ENCODE results near the gene BAZ1B. TPM values are rescaled to one million over a fixed set of nuclear protein-coding genes. Genes with fewer than 3 reads are reported as not detected.
"Not testable (repeated sequence)": the region's sequence is repeated elsewhere in the genome, so short reads cannot be mapped to it uniquely, and the experiment has no call there.

BAZ1B gene
- total and polyA plus RNA-seq, 4 experiments from 2014 or later: 5.8 to 78.6 (median 52.2) TPM

DNA sequence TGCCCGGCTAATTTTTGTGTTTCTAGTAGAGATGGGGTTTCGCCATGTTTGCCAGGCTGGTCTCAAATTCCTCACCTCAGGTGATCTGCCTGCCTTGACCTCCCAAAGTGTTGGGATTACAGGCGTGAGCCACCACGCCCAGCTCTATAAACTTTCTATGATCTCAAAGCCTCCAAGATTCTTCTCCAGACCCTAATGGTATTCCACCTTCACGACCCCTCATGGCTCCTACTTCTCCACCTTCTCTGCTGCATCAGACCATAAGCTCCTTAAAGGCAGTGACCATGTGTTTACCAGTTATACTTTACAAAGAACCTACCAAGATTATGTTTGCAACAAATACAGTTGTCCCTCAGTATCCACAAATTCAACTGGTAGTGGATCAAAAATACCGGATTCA is 10.1 kb upstream of the BAZ1B start:
- no peaks in the 10 kb centered on the region for H3K27me3 ChIP-seq (ENCODE audit: insufficient read depth, low read length)
- peaks cover 15% of the 10 kb centered on the region for H3K36me3 ChIP-seq (ENCODE audit: insufficient read depth, low read length)
- Mint-ChIP-seq H3K27ac (peak overlapping the region in 1 of 7 donors; percentile 42), H3K36me3 (peaks cover 14 to 18% of the 10 kb centered on the region in 2 donors), H3K4me3 (no peak overlapping the region), H3K4me1 (peaks cover 6 to 12% (median 8%) of the 10 kb centered on the region in 4 donors), H3K27me3 (no peaks in the 10 kb centered on the region), H3K9me3 (peaks cover 0 to 2% (median 0%) of the 10 kb centered on the region in 8 donors)
- H3K4me1 ChIP-seq (ENCODE audit: insufficient read depth, low read length): peaks cover 5% of the 10 kb centered on the region
- H3K4me3 ChIP-seq (ENCODE audit: low read length in 2 of 2): no peak overlapping the region
- H3K9me3 ChIP-seq (ENCODE audit: control insufficient read depth in 1 of 2, low read length in 2 of 2): no peaks in the 10 kb centered on the region
- H3K27ac ChIP-seq (ENCODE audit: low read depth, low read length): no peak overlapping the region
- intact Hi-C loops (cut with micrococcal nuclease): no loop called here
- CTCF ChIA-PET (ENCODE audit: partially characterized antibody): interaction anchor here (0.6 to 1.5 kb wide), 2 partner anchors 14 to 49 kb away, joined by 3 read pairs; no protein-coding TSS in a partner anchor
- POLR2A ChIA-PET (ENCODE audit: partially characterized antibody): no interaction called here
- DNase-seq: no peak

DNA sequence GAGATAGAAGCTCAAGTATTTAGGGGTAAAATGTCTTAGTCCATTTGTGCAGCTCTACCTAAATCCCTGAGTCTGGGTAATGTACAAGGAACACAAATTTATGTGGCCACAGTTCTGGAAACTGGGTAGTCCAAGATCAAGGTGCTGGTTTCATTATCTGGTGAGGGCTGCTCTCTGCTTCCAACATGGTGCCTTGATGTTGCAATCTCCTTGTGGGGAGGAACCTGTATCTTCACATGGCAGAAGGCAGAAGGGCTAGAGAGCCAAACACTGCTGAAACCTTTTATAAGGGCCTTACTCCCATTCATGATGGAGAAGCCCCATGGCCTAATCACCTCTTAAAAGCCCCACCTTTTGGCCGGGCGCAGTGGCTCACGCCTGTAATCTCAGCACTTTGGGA is 8.7 kb upstream of the BAZ1B start:
- Histone ChIP-seq H3K9me3 (ENCODE audit: control insufficient read depth in 1 of 2, low read length in 2 of 2) (no peaks in the 10 kb centered on the region), H3K36me3 (ENCODE audit: insufficient read depth, low read length) (peaks cover 4% of the 10 kb centered on the region), H3K27me3 (ENCODE audit: insufficient read depth, low read length) (no peaks in the 10 kb centered on the region), H3K4me3 (ENCODE audit: low read length in 2 of 2) (no peak overlapping the region), H3K4me1 (ENCODE audit: insufficient read depth, low read length) (peaks cover 17% of the 10 kb centered on the region), H3K27ac (ENCODE audit: low read depth, low read length) (no peak overlapping the region)
- ChIA-PET POLR2A (ENCODE audit: partially characterized antibody) (no interaction called here), CTCF (ENCODE audit: partially characterized antibody) (interaction anchor here (1.2 to 1.5 kb wide), 2 partner anchors 9 to 15 kb away, joined by 3 read pairs; partner anchors contain the start of gene BAZ1B)
- H3K27me3 Mint-ChIP-seq: no peaks in the 10 kb centered on the region
- H3K4me1 Mint-ChIP-seq: peaks cover 11 to 20% (median 14%) of the 10 kb centered on the region in 4 donors
- peaks cover 0 to 2% (median 0%) of the 10 kb centered on the region in 8 donors for H3K9me3 Mint-ChIP-seq
- no peak for DNase-seq
- H3K27ac Mint-ChIP-seq: no peak overlapping the region
- no peak overlapping the region for H3K4me3 Mint-ChIP-seq
- H3K36me3 Mint-ChIP-seq: peaks cover 4 to 6% of the 10 kb centered on the region in 2 donors
- intact Hi-C loops (cut with micrococcal nuclease): no loop called here

DNA sequence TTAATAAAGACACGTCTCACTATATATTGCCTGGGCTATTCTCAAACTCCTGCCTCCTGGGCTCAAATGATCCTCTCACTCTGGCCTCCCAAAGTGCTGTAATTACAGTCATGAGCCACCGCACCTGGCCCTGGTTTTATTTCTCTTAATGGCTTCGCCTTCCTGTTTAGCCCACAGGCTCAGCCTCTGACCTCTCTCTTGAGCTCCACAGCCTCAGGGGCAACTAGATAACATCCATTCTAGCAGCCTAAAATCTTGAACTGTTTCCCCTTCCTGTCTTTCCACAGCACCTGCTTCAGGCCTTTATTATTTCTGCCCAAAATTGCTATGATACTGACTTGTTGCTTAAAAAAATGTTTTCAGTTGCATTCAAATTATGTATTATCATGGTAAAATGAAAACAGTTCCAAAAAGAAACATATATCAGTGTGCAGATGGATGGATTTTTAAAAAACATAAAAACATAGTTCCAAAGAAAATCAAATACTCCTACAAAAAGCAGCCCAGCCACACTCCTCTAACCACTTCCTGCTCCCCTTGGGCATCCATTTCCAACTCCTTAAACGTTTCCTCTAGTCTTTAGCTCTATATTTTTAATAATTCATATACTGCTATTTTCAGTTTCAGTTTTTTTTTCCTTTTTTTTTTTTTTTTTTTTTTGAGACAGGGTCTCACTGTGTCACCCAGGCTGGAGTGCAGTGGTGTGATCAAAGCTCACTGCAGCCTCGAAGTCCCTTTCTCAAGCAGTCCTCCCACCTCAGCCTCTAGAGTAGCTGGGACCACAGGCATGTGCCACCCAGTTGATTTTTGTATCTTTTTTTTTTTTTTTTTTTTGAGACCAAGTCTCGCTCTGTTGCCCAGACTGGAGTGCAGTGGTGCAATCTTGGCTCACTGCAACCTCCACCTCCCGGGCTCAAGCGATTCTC is 5.1 kb upstream of the BAZ1B start:
- H3K27ac ChIP-seq (ENCODE audit: low read depth, low read length): no peak overlapping the region
- H3K27me3 ChIP-seq (ENCODE audit: insufficient read depth, low read length): no peaks in the 10 kb centered on the region
- Mint-ChIP-seq H3K27me3 (peaks cover 0 to 2% of the 10 kb centered on the region in 2 donors), H3K36me3 (peaks cover under 1 to 3% of the 10 kb centered on the region in 2 donors), H3K9me3 (peaks cover 0 to 2% (median 0%) of the 10 kb centered on the region in 8 donors), H3K4me3 (peak overlapping the region in 7 of 8 donors; percentile 32 to 69 (median 56)), H3K27ac (peak overlapping the region; percentile 69 to 92 (median 84)), H3K4me1 (peaks cover 27 to 45% (median 33%) of the 10 kb centered on the region in 4 donors)
- H3K4me1 ChIP-seq (ENCODE audit: insufficient read depth, low read length): peaks cover 41% of the 10 kb centered on the region
- H3K4me3 ChIP-seq (ENCODE audit: low read length in 2 of 2): no peak overlapping the region
- CTCF ChIA-PET (ENCODE audit: partially characterized antibody): interaction anchor here (0.7 to 1.6 kb wide), 2 partner anchors 21 to 174 kb away, joined by 3 to 4 read pairs; no protein-coding TSS in a partner anchor
- no peak for DNase-seq
- POLR2A ChIA-PET (ENCODE audit: partially characterized antibody): interaction anchor here (0.9 to 2.6 kb wide), 4 partner anchors 21 to 51 kb away, joined by 3 to 17 read pairs (median 4); partner anchors contain the start of genes BCL7B and TBL2
- no peaks in the 10 kb centered on the region for H3K9me3 ChIP-seq (ENCODE audit: control insufficient read depth in 1 of 2, low read length in 2 of 2)
- no peaks in the 10 kb centered on the region for H3K36me3 ChIP-seq (ENCODE audit: insufficient read depth, low read length)
- intact Hi-C loops (cut with micrococcal nuclease): no loop called here

DNA sequence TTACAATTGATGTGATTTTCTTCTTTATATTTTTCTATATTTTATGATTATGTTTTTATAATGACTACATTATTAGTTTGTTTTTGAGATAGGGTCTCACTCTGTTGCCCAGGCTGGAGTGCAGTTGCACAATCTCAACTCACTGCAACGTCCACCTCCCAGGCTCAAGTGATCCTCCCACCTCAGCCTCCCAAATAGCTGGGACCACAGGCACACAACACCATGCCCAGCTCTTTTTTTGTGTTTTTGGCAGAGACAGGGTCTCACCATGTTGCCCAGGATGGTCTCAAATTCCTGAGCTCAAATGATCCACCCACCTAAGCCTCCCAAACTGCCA is 4.0 kb upstream of the BAZ1B start:
- H3K27me3 Mint-ChIP-seq; H3K27ac ChIP-seq (ENCODE audit: low read depth, low read length); H3K9me3 Mint-ChIP-seq; H3K9me3 ChIP-seq (ENCODE audit: control insufficient read depth in 1 of 2, low read length in 2 of 2); H3K4me3 ChIP-seq (ENCODE audit: low read length in 2 of 2); H3K36me3 Mint-ChIP-seq; DNase-seq; intact Hi-C loops (cut with micrococcal nuclease); H3K27me3 ChIP-seq (ENCODE audit: insufficient read depth, low read length); H3K36me3 ChIP-seq (ENCODE audit: insufficient read depth, low read length): not testable (repeated sequence)
- H3K27ac Mint-ChIP-seq: peak overlapping the region in 1 of 7 donors; percentile 84
- POLR2A ChIA-PET (ENCODE audit: partially characterized antibody): interaction anchor here (1.0 to 2.6 kb wide), 5 partner anchors 27 to 52 kb away, joined by 3 to 17 read pairs (median 4); partner anchors contain the start of genes BCL7B and TBL2
- peaks cover 27 to 49% (median 34%) of the 10 kb centered on the region in 4 donors for H3K4me1 Mint-ChIP-seq
- peaks cover 41% of the 10 kb centered on the region for H3K4me1 ChIP-seq (ENCODE audit: insufficient read depth, low read length)
- CTCF ChIA-PET (ENCODE audit: partially characterized antibody): interaction anchor here (1.1 kb wide), 1 partner anchor 199 kb away, joined by 4 read pairs; no protein-coding TSS in a partner anchor
- peak overlapping the region in 3 of 8 donors; percentile 75 to 82 (median 81) for H3K4me3 Mint-ChIP-seq

DNA sequence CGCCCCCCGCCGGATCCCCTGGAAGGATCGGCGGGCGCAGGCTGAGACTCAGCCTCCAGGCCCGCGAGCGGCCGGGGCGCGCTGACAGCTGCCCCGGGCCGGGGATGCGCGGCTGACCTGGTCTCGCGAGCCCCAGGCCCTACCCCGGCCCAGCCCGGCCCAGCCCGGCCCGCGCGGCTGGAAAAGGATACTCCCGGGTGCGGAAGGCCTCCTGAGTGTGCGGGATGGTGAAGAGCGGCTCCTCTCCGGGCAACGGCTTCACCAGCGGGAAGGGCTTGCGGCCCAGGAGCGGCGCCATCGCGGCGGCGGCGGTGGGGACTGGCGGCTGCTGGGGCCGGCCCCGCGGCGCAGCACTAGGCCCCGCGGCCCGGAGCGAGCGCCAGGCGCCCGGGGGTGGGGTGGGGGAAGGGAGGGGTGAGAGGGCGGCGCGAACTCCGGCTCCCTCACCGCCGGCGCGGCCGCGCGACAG is 423 bp downstream of the BAZ1B start:
- Mint-ChIP-seq H3K4me3 (peak overlapping the region; percentile 48 to 99 (median 96)), H3K27ac (peak overlapping the region in 1 of 7 donors; percentile 95), H3K36me3 (peaks cover 7 to 36% of the 10 kb centered on the region in 2 donors), H3K9me3 (peaks cover 0 to 2% (median 0%) of the 10 kb centered on the region in 8 donors), H3K4me1 (peaks cover 45 to 74% (median 56%) of the 10 kb centered on the region in 4 donors), H3K27me3 (peaks cover 0 to 2% of the 10 kb centered on the region in 2 donors)
- intact Hi-C loops (cut with micrococcal nuclease): loop anchor here (1.0 to 2.0 kb wide), 4 partner anchors 36 to 217 kb away; partner anchors contain the start of genes ABHD11, BCL7B, TBL2 and VPS37D
- Histone ChIP-seq H3K27me3 (ENCODE audit: insufficient read depth, low read length) (no peaks in the 10 kb centered on the region), H3K9me3 (ENCODE audit: control insufficient read depth in 1 of 2, low read length in 2 of 2) (no peaks in the 10 kb centered on the region), H3K4me3 (ENCODE audit: low read length in 2 of 2) (peak overlapping the region; percentile 13 to 75), H3K27ac (ENCODE audit: low read depth, low read length) (peak overlapping the region; percentile 84), H3K36me3 (ENCODE audit: insufficient read depth, low read length) (no peaks in the 10 kb centered on the region), H3K4me1 (ENCODE audit: insufficient read depth, low read length) (peaks cover 68% of the 10 kb centered on the region)
- POLR2A ChIA-PET (ENCODE audit: partially characterized antibody): interaction anchor here (0.6 to 6.7 kb wide), 20 partner anchors 9 to 1135 kb away, joined by 3 to 118 read pairs (median 4); partner anchors contain the start of genes ABHD11, BCL7B, GTF2I and TBL2
- no peak for DNase-seq
- CTCF ChIA-PET (ENCODE audit: partially characterized antibody): interaction anchor here (1.0 to 2.0 kb wide), 6 partner anchors 9 to 198 kb away, joined by 3 to 11 read pairs (median 3); no protein-coding TSS in a partner anchor

DNA sequence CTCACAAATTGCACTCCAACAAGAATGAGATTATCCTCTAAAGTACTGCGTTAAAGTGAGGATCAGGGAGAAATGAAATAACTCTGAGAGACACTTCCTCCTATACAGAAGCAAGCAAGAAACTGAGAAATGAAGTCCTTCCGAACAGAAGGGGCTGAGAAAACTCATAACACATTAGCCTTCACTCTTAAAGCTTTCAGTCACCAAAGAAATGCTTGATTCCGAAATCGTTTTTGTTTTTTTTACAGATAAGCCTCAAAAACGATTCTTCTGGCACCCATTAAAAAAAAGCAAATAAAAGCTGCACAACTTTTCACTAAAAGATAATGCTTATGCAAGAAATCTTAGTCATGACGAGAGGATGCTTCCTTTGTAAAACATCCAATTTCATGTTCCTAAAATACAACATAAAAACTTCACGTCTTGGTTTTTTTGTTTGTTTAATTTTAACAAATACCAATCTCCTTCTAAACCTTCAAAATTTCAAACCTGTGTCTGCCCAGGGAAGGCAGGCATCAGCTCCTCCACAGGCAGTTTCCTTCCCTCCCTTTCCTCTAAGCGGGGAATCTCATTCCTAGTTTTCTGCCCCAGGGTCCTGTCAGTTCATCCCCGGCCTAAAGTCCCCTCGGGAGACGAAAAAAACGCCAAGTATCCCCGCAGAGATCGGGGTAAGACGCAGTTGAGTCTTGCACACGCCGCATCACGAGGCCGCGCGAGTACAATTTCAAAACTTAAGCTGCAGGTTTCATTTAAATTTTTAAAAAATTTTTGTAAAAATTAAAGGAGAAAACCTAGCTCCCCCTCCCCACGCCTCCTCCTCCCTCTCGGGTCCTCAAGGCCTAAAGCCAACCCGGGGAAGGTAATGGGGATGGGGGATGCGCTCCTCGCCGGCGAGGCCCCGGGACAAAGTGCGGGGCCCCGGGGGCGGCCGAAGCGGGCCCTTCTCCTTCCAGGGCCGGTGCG is 1.1 kb downstream of the BAZ1B start:
- Histone ChIP-seq H3K4me1 (ENCODE audit: insufficient read depth, low read length) (peaks cover 63% of the 10 kb centered on the region), H3K4me3 (ENCODE audit: low read length in 2 of 2) (peak overlapping the region; percentile 13 to 75)
- no peak for DNase-seq

More for the DNA sequence above, 1.1 kb downstream of the BAZ1B start:
- H3K27me3 Mint-ChIP-seq: peaks cover 0 to 2% of the 10 kb centered on the region in 2 donors
- peaks cover 45 to 72% (median 56%) of the 10 kb centered on the region in 4 donors for H3K4me1 Mint-ChIP-seq
- H3K27me3 ChIP-seq (ENCODE audit: insufficient read depth, low read length): no peaks in the 10 kb centered on the region
- H3K9me3 ChIP-seq (ENCODE audit: control insufficient read depth in 1 of 2, low read length in 2 of 2): no peaks in the 10 kb centered on the region
- peak overlapping the region; percentile 90 to 98 (median 95) for H3K4me3 Mint-ChIP-seq
- H3K36me3 Mint-ChIP-seq: peaks cover 7 to 40% of the 10 kb centered on the region in 2 donors
- CTCF ChIA-PET (ENCODE audit: partially characterized antibody): interaction anchor here (1.1 to 2.0 kb wide), 7 partner anchors 16 to 204 kb away, joined by 3 to 11 read pairs (median 3); no protein-coding TSS in a partner anchor
- POLR2A ChIA-PET (ENCODE audit: partially characterized antibody): interaction anchor here (0.6 to 6.7 kb wide), 16 partner anchors 8 to 1136 kb away, joined by 3 to 118 read pairs (median 4); partner anchors contain the start of genes ABHD11, BCL7B, GTF2I and TBL2
- no peaks in the 10 kb centered on the region for H3K36me3 ChIP-seq (ENCODE audit: insufficient read depth, low read length)
- H3K27ac ChIP-seq (ENCODE audit: low read depth, low read length): peak overlapping the region; percentile 84
- intact Hi-C loops (cut with micrococcal nuclease): no loop called here
- peak overlapping the region; percentile 91 to 97 (median 96) for H3K27ac Mint-ChIP-seq
- peaks cover 0 to 2% (median 0%) of the 10 kb centered on the region in 8 donors for H3K9me3 Mint-ChIP-seq
